ENCODE results near the gene ERC2.

- TF ChIP-seq CTCF (IDR thresholded peaks at IDR 0.05): no peak
- no peak for TF ChIP-seq POLR2A (IDR thresholded peaks at IDR 0.05)
- no peak for TF ChIP-seq EP300 (IDR thresholded peaks at IDR 0.05)
Observed at GRCh38 chr3:56257826-56258225, 210.4 kb downstream of the ERC2 start.

Data from ovary (tissue), 3 donors.